ENCODE measurements around the gene DNAJC3.

Gene DNAJC3

GRCh38 chr13:95745752-95746151 is 68.8 kb downstream of the DNAJC3 start:
- H3K79me2 ChIP-seq (ENCODE audit: low read length) = peaks cover 41% of the 10 kb centered on the region
- TF ChIP-seq EZH2phosphoT487 (IDR thresholded peaks at IDR 0.05; ENCODE audit: low read depth) (no peak), CTCF (IDR thresholded peaks at IDR 0.05; ENCODE audit: low read depth, low read length) (no peak)
- H3K4me1 ChIP-seq (ENCODE audit: low read length) = no peaks in the 10 kb centered on the region
- H3K4me2 ChIP-seq (ENCODE audit: low read length) = no peak overlapping the region
- H3K9me3 ChIP-seq (ENCODE audit: insufficient read depth, low read length) = no peaks in the 10 kb centered on the region
- no peak overlapping the region for H3K9ac ChIP-seq (ENCODE audit: low read length)
- no peaks in the 10 kb centered on the region for H3K36me3 ChIP-seq (replicated peaks; ENCODE audit: low read depth, low read length)
- H2AFZ ChIP-seq (ENCODE audit: low read depth, low read length) = no peak overlapping the region
- H4K20me1 ChIP-seq (ENCODE audit: insufficient read depth, low read length) = peaks cover 42% of the 10 kb centered on the region
- H3K4me3 ChIP-seq (ENCODE audit: low read length) = no peak overlapping the region
- H3K27ac ChIP-seq (ENCODE audit: low read length) = no peak overlapping the region
- H3K27me3 ChIP-seq (ENCODE audit: low read depth, low read length) = no peaks in the 10 kb centered on the region

- Histone ChIP-seq H3K4me1 (ENCODE audit: low read length) (no peaks in the 10 kb centered on the region), H3K4me2 (ENCODE audit: low read length) (no peak overlapping the region), H4K20me1 (ENCODE audit: insufficient read depth, low read length) (peaks cover 25% of the 10 kb centered on the region), H3K79me2 (ENCODE audit: low read length) (peaks cover 15% of the 10 kb centered on the region), H3K36me3 (replicated peaks; ENCODE audit: low read depth, low read length) (no peaks in the 10 kb centered on the region), H3K4me3 (ENCODE audit: low read length) (no peak overlapping the region), H2AFZ (ENCODE audit: low read depth, low read length) (no peak overlapping the region), H3K9ac (ENCODE audit: low read length) (no peak overlapping the region), H3K9me3 (ENCODE audit: insufficient read depth, low read length) (no peaks in the 10 kb centered on the region), H3K27ac (ENCODE audit: low read length) (no peak overlapping the region), H3K27me3 (ENCODE audit: low read depth, low read length) (no peaks in the 10 kb centered on the region)
- TF ChIP-seq EZH2phosphoT487 (IDR thresholded peaks at IDR 0.05; ENCODE audit: low read depth) = no peak
- no peak for TF ChIP-seq CTCF (IDR thresholded peaks at IDR 0.05; ENCODE audit: low read depth, low read length)
Observed at GRCh38 chr13:95749545-95749944, 72.6 kb downstream of the DNAJC3 start.

GRCh38 chr13:95752677-95753076 is 75.7 kb downstream of the DNAJC3 start:
- Histone ChIP-seq H4K20me1 (ENCODE audit: insufficient read depth, low read length) (peaks cover 10% of the 10 kb centered on the region; the same call in 1 of the 2 replicates), H3K4me1 (ENCODE audit: low read length) (no peaks in the 10 kb centered on the region), H3K9me3 (ENCODE audit: insufficient read depth, low read length) (no peaks in the 10 kb centered on the region), H3K27me3 (ENCODE audit: low read depth, low read length) (no peaks in the 10 kb centered on the region), H3K9ac (ENCODE audit: low read length) (no peak overlapping the region), H3K4me2 (ENCODE audit: low read length) (no peak overlapping the region), H3K27ac (ENCODE audit: low read length) (no peak overlapping the region), H3K79me2 (ENCODE audit: low read length) (peaks cover 7% of the 10 kb centered on the region; the same call in 1 of the 2 replicates), H3K36me3 (replicated peaks; ENCODE audit: low read depth, low read length) (no peaks in the 10 kb centered on the region), H2AFZ (ENCODE audit: low read depth, low read length) (no peak overlapping the region), H3K4me3 (ENCODE audit: low read length) (no peak overlapping the region)
- no peak for TF ChIP-seq CTCF (IDR thresholded peaks at IDR 0.05; ENCODE audit: low read depth, low read length)
- TF ChIP-seq EZH2phosphoT487 (IDR thresholded peaks at IDR 0.05; ENCODE audit: low read depth) = no peak

GRCh38 chr13:95754069-95754468 is 77.1 kb downstream of the DNAJC3 start:
- TF ChIP-seq EZH2phosphoT487 (IDR thresholded peaks at IDR 0.05; ENCODE audit: low read depth) (no peak), CTCF (IDR thresholded peaks at IDR 0.05; ENCODE audit: low read depth, low read length) (no peak)
- Histone ChIP-seq H3K27ac (ENCODE audit: low read length) (no peak overlapping the region), H3K27me3 (ENCODE audit: low read depth, low read length) (no peaks in the 10 kb centered on the region), H3K36me3 (replicated peaks; ENCODE audit: low read depth, low read length) (no peaks in the 10 kb centered on the region), H3K4me3 (ENCODE audit: low read length) (no peak overlapping the region), H3K9me3 (ENCODE audit: insufficient read depth, low read length) (no peaks in the 10 kb centered on the region), H3K4me2 (ENCODE audit: low read length) (no peak overlapping the region), H4K20me1 (ENCODE audit: insufficient read depth, low read length) (peaks cover 10% of the 10 kb centered on the region; the same call in 1 of the 2 replicates), H3K4me1 (ENCODE audit: low read length) (no peaks in the 10 kb centered on the region), H2AFZ (ENCODE audit: low read depth, low read length) (no peak overlapping the region), H3K9ac (ENCODE audit: low read length) (no peak overlapping the region), H3K79me2 (ENCODE audit: low read length) (peaks cover 6% of the 10 kb centered on the region; the same call in 1 of the 2 replicates)

Data from OCI-LY3 (cell line).